Nephron progenitor cell (in vitro differentiated cells): Measurements from ENCODE around the gene YTHDF1.

Experiments used
- DNase-seq: peaks from one replicate; pipeline ENCODE4 v3.0.0; 2021
- H3K27ac Mint-ChIP-seq: 2 replicates; pipeline ENCODE4 v1.8.0; 2021; ENCODE audit warnings: mild to moderate bottlenecking, moderate library complexity, mixed read lengths
- H3K27me3 Mint-ChIP-seq: 2 replicates; pipeline ENCODE4 v1.8.0; 2021; ENCODE audit warnings: mild to moderate bottlenecking, low read depth, mixed read lengths; ENCODE audit not compliant: poor library complexity
- H3K36me3 Mint-ChIP-seq: 2 replicates; pipeline ENCODE4 v1.8.0; 2021; ENCODE audit warnings: low read depth, mixed read lengths
- H3K4me1 Mint-ChIP-seq: 2 replicates; pipeline ENCODE4 v1.8.0; 2021; ENCODE audit warnings: mixed read lengths
- H3K4me3 Mint-ChIP-seq: 2 replicates; pipeline ENCODE4 v1.8.0; 2021; ENCODE audit warnings: mild to moderate bottlenecking, moderate library complexity, mixed read lengths
- H3K9me3 Mint-ChIP-seq: 2 replicates; pipeline ENCODE4 v1.8.0; 2021; ENCODE audit warnings: mild to moderate bottlenecking, moderate library complexity, mixed read lengths
- TF ChIP-seq, protein P1 (sequence below): fragments of 200-600 bp; sonication (generic); IDR thresholded peaks from 2 replicates; pipeline ENCODE4 v1.5.0; 2021; ENCODE audit warnings: antibody characterized with exemption

YTHDF1 gene

DNA sequence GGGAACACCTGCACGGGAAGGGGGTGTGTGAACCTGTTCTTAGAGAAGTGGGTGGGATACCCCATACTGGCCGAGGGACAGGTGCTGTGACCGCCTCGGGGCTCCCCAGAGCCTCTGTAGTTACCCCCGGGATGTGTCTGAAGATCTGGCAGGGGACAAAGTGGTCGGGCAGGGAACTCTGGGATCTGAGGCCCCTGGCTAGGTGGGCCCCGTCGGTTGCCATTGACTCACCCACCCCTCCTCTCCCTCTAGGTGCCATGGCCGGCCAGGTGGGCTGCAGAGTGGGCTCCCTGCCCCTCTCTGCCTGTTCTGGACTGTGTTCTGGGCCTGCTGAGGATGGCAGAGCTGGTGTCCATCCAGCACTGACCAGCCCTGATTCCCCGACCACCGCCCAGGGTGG is 24.1 kb upstream of the YTHDF1 start:
- TF ChIP-seq, protein P1, sequence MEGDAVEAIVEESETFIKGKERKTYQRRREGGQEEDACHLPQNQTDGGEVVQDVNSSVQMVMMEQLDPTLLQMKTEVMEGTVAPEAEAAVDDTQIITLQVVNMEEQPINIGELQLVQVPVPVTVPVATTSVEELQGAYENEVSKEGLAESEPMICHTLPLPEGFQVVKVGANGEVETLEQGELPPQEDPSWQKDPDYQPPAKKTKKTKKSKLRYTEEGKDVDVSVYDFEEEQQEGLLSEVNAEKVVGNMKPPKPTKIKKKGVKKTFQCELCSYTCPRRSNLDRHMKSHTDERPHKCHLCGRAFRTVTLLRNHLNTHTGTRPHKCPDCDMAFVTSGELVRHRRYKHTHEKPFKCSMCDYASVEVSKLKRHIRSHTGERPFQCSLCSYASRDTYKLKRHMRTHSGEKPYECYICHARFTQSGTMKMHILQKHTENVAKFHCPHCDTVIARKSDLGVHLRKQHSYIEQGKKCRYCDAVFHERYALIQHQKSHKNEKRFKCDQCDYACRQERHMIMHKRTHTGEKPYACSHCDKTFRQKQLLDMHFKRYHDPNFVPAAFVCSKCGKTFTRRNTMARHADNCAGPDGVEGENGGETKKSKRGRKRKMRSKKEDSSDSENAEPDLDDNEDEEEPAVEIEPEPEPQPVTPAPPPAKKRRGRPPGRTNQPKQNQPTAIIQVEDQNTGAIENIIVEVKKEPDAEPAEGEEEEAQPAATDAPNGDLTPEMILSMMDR, result no peak
- no peaks in the 10 kb centered on the region for H3K36me3 Mint-ChIP-seq
- no peaks in the 10 kb centered on the region for H3K27me3 Mint-ChIP-seq
- no peak overlapping the region for H3K27ac Mint-ChIP-seq
- H3K4me3 Mint-ChIP-seq, result no peak overlapping the region
- H3K4me1 Mint-ChIP-seq, result peaks cover 46% of the 10 kb centered on the region
- no peak for DNase-seq
- no peaks in the 10 kb centered on the region for H3K9me3 Mint-ChIP-seq

DNA sequence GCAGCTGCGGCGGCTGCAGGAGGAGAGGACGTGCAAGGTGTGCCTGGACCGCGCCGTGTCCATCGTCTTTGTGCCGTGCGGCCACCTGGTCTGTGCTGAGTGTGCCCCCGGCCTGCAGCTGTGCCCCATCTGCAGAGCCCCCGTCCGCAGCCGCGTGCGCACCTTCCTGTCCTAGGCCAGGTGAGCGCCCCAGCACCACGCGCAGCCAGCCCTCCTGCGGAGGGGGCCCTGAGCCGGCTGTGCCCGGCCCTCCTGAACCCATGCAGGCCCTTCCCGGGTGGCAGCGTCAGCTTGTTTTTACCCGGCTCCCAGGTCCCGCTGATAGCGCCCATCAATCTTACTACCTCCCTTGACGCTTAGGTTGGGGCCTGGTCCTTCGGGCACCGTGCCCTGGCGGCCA is 23.5 kb upstream of the YTHDF1 start:
- H3K9me3 Mint-ChIP-seq, result no peaks in the 10 kb centered on the region
- no peak overlapping the region for H3K27ac Mint-ChIP-seq
- peaks cover 47% of the 10 kb centered on the region for H3K4me1 Mint-ChIP-seq
- H3K27me3 Mint-ChIP-seq, result no peaks in the 10 kb centered on the region
- DNase-seq, result no peak
- no peak overlapping the region for H3K4me3 Mint-ChIP-seq
- TF ChIP-seq, protein P1, result no peak
- H3K36me3 Mint-ChIP-seq, result no peaks in the 10 kb centered on the region

DNA sequence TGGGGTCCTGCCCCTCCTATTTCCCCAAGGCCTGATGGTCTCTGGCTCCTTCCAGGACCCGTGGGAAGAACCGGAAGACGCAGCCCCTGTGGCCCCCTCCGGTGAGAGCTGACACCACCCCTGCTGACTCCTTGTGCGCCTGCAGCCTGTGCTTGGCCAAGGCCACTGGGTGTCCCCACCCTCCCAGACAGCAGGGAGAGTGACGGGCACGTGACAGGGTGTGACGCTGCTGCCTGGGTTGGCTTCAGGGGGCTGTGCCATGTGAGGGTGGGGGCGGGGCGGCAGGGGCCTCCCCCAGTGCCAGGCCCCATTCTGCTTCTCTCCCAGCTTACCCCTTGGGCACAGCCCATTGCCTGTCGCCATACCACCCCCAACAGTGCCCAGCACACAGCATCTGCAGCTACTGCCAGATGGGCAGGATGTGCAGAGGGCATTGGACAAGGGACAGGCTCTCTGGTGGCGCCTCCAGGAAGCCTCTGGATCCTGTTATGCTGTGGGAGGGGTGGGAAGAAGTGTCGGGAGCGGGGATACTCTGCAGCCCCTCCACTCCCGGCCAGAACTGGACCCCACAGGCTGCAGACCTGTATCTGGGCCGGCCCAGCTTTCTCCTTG is 22.7 kb upstream of the YTHDF1 start:
- Mint-ChIP-seq H3K27me3 (no peaks in the 10 kb centered on the region), H3K27ac (no peak overlapping the region), H3K36me3 (no peaks in the 10 kb centered on the region), H3K9me3 (no peaks in the 10 kb centered on the region), H3K4me1 (peaks cover 39% of the 10 kb centered on the region), H3K4me3 (no peak overlapping the region)
- TF ChIP-seq, protein P1, result no peak
- no peak for DNase-seq

DNA sequence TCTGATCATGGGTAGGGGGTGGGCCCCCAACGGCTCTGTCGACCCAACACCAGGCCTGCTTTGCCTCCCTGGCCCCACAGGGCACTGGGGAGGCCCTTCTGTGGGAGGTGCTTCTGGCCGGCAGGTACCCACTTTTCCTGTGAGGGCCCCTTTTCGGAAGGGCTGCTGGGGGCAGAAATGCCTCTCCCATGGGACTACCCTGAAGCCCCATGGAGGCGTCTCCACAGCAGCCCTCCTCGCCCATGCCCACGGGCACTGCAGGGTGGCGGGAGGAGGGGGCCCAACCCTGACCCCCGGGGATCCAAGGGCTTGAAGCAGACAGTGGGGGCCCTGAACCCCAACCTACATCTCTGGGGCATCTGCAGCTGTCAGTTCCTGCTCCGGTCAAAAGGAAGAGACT is 22.1 kb upstream of the YTHDF1 start:
- Mint-ChIP-seq H3K27me3 (no peaks in the 10 kb centered on the region), H3K9me3 (no peaks in the 10 kb centered on the region), H3K27ac (no peak overlapping the region), H3K4me1 (peaks cover 36% of the 10 kb centered on the region), H3K4me3 (no peak overlapping the region), H3K36me3 (no peaks in the 10 kb centered on the region)
- TF ChIP-seq, protein P1, result no peak
- DNase-seq, result no peak

DNA sequence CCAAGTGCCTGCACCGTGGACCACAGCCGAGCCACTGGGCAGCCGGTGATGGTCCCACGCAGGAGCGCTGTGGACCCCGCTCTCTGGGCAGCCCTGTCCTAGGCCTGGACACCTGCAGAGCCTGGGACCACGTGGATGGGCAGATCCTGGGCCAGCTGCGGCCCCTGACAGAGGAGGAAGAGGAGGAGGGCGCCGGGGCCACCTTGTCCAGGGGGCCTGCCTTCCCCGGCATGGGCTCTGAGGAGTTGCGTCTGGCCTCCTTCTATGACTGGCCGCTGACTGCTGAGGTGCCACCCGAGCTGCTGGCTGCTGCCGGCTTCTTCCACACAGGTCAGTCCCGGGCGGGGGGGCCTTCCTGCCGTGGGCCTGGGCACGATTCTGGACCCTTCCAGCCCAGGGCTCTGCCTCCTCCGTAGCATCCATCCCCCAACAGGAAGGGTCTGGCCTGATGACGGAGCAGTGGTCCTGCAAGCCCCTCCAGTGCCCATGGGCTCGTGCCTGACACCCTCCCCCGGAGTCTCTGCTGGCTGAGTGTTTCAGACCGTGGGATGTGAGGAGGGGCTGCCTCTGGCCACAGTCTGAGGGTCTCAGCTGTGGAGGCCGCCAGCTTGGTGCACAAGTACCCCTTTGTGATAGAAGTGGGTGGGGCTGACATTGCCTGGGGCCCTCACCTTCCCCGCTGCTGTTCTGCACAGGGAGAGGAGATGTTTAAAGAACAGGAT is 20.3 kb upstream of the YTHDF1 start:
- Mint-ChIP-seq H3K9me3 (no peaks in the 10 kb centered on the region), H3K4me3 (no peak overlapping the region), H3K36me3 (no peaks in the 10 kb centered on the region), H3K27me3 (peaks cover 4% of the 10 kb centered on the region), H3K4me1 (peaks cover 46% of the 10 kb centered on the region), H3K27ac (no peak overlapping the region)
- DNase-seq, result no peak
- TF ChIP-seq, protein P1, result no peak
